Measurements from ENCODE around the gene RFC4. TPM values are rescaled to one million over a fixed set of nuclear protein-coding genes. Genes with fewer than 3 reads are reported as not detected.

The RFC4 gene
- total RNA-seq, 1 donor from 2014 or later = 27.9 TPM

GRCh38 chr3:186742618-186743380 lies 63.5 kb downstream of the RFC4 start:
- DNase-seq = no peak

Other genes with a start within 250 kb of the RFC4 start
- gene TBCCD1, start 239.1 kb downstream of the RFC4 start, total RNA-seq = 19.3 and 28.2 TPM in 2 replicates
- gene DNAJB11, start 235.8 kb downstream of the RFC4 start, total RNA-seq = 60.4 and 91.1 TPM in 2 replicates
- 0.05 TPM in 1 of 2 replicates, not detected in the other for gene AHSG, start 193.4 kb downstream of the RFC4 start, total RNA-seq
- not detected in 2 replicates for gene FETUB, start 166.1 kb downstream of the RFC4 start, total RNA-seq
- not detected in 2 replicates for gene HRG, start 140.5 kb downstream of the RFC4 start, total RNA-seq
- gene KNG1, start 89.1 kb downstream of the RFC4 start, total RNA-seq = not detected in 2 replicates
- 564 and 1,344 TPM in 2 replicates for gene EIF4A2, start 22.9 kb downstream of the RFC4 start, total RNA-seq
- gene ADIPOQ, start 36.2 kb upstream of the RFC4 start, total RNA-seq = not detected in 2 replicates
- 104 and 126 TPM in 2 replicates for gene ST6GAL1, start 124.0 kb upstream of the RFC4 start, total RNA-seq